GM12801 (cell line): ENCODE data around the gene STK32C.

Source experiments
- TF ChIP-seq, protein P1 (sequence below): IDR thresholded peaks from one replicate; pipeline ENCODE4 v1.5.1; 2011; ENCODE audit warnings: control low read depth; ENCODE audit not compliant: insufficient read length; ENCODE audit errors: extremely low read depth

The STK32C gene

DNA sequence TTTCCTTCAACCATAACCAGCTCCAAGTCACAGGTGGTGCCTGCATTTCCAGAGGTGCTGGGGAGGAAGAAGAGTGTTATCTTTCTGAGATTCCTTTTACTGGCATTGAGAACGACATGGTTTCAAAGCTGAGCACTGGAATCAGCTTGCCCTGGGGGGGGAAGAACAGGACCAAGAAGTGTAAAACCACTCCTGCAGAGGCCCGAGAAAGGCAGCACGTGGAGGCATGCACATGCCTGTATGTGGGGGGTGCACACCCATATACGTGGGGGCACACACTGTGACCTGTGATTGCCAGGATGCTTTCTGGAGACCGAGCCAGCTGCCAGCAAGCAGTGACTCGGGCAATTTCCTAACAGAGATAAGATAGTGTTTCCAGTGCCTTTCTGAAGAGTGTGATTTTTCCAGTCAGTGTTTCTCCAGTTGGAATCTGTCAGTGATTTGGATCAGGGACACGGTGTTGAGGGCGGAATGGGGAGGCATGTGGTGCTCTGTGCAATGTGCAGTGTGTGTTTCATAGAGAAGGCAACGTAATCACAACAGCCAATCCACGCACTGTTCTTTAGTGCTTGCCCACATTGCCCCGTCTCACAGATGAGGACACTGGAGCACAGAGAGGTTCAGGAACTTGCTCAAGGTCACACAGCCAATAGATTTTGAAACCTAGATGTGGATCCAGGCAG is 28.5 kb upstream of the STK32C start:
- TF ChIP-seq, protein P1, sequence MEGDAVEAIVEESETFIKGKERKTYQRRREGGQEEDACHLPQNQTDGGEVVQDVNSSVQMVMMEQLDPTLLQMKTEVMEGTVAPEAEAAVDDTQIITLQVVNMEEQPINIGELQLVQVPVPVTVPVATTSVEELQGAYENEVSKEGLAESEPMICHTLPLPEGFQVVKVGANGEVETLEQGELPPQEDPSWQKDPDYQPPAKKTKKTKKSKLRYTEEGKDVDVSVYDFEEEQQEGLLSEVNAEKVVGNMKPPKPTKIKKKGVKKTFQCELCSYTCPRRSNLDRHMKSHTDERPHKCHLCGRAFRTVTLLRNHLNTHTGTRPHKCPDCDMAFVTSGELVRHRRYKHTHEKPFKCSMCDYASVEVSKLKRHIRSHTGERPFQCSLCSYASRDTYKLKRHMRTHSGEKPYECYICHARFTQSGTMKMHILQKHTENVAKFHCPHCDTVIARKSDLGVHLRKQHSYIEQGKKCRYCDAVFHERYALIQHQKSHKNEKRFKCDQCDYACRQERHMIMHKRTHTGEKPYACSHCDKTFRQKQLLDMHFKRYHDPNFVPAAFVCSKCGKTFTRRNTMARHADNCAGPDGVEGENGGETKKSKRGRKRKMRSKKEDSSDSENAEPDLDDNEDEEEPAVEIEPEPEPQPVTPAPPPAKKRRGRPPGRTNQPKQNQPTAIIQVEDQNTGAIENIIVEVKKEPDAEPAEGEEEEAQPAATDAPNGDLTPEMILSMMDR, result no peak

DNA sequence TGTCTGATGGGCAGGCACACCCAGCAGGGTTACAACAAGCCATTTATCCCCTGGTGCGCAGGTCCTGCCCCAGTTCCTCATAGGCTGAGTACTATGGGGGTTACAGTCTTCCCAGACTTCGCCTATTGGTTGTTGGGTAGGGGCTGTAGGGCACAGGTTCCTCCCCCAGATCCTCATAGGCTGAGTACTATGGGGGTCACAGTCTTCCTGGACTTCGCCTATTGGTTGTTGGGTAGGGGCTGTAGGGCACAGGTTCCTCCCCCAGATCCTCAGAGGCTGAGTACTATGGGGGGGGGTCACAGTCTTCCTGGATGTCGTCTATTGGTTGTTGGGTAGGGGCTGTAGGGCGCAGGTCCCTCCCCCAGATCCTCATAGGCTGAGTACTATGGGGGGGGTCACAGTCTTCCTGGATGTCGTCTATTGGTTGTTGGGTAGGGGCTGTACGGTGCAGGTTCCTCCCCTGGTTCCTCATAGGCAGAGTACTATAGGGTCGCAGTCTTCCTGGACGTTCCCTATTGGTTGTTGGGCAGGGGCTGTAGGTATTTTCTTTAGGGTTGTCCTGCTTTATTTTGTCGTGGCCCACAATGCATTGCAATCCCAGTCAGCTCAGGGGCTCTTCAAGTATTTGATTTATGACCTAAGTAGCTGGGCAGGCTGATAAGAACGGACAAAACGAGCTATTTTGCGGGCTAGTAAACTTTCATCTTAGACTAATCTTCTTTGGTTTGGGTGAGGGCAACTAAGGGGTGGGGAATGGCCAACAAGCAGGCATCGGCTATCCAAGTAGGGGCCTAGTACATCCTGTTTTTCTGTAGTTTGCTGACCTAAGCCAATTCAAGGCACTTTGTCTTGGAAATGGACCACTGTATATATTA is 27.7 kb upstream of the STK32C start:
- TF ChIP-seq, protein P1, result no peak

DNA sequence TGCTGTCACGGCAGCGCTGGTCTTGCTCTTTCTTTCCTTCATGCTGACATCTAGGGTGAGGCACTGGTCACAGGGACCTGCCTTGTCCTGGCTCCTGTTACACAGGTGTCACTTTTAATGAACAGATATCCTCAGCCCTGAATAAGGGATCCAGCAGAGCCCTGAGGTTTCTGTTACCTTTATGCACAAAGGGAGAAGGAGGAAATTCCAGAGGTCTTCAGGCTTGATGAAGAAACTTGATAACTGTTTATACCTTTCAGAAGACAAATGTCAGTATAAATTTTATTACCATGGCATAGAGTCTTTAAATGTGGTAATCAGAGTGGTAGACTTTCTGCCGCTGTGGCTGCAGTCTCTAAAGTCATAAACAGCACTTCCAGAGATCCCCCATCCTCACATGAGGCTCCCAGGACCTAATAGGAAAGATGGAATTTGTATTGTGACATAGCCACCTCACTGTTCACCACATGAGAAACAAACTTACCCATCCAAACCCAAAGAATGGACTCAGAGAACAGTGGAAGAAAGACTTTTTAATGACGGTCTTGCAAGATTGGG is 27.0 kb upstream of the STK32C start:
- TF ChIP-seq, protein P1, result no peak

DNA sequence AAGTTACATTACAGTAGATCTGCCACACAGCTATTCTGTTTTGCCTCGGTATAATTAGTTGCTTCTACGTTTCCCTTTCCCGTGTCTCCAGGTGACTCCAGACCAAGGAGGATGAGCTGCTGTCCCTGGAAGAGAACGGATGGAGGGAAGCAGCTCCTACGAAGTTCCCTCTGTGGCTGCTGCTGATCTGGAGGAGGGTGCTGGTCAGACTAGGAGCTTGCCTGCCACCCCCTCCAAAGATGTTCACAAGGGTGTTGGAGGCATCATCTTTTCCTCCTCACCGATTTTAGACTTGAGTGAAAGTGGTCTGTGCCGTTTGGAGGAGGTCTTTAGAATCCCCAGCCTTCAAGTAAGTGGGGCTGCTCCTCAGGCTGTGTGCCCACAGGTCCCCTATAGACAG is 25.6 kb upstream of the STK32C start:
- TF ChIP-seq, protein P1, result no peak

DNA sequence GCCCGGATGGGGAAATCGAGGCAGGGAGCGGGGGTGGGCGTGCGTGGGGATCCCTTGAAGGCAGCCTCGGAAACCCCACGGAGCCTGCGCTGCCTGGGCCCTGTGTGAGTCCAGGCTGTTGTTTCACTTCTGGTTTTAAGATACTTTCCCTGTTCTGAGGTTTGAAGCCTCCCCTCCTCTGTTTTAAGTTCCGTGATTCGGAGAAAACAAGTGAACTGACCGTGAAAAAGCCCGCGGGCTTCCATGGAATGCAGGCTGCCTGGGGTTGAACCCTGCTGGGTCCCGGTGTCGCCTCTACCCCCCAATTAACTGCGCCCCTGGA is 24.6 kb upstream of the STK32C start:
- TF ChIP-seq, protein P1, result no peak

DNA sequence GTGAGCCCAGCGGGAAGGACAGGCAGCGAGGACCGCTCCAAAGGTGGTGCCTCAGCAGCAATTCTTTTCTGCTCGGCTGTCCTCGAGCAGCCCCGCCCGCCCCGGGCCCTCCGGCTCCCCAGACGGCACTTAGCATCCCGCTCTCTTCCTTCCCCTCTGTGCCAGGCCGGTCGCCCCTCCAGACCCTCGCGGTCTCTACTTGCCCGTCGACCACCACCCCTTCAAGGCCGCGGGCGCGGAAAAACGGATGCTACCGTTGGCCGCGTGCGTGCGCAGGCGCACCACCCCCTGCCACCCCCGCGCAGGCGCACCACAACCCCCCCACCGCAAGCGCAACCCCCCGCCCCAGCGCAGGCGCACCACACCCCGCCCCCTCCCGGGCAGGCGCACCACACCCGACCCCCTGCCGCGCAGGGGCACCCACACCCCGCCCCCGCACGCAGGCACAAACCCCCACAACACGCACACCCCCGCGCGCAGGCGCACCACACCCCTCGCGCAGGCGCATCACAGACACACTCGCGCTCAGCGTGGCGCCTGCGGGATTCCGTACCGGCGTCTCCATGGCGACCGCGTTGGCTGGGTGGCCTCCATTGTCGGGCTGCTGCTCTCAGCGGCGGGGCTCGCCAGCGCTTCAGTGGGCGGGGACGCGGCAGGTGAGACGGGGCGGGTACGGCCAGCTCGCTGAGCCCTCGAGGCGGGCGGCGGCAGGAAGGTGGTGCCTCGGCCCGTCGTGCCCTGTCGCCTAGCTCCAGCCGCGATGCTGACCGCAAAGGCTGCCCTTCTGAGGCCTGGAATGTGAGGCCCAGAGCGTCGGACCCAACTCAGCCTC is 24.1 kb upstream of the STK32C start, which contains the start of gene LRRC27:
Gene LRRC27, plus strand, starts transcription at position 593 of the 832 bp plus-strand sequence. CDS start 1,332 bp downstream, outside the sequence.
- TF ChIP-seq, protein P1, result no peak

DNA sequence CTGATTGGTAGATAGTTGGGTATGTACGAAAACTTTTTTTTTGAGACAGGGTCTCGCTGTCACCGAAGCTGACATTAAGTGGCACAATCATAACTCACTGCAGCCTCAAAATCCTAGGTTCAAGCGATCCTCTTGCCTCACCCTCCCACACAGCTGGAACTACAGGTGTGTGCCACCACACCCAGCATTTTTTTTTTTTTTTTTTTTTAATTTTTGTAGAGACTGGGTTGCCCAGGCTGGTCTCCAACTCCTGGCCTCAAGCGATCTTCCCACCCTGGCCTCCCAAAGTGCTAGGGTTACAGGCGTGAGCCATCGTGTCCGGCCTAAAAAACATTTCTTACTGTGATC is 22.7 kb upstream of the STK32C start:
- TF ChIP-seq, protein P1, result no peak
